GM19452 (cell line): ENCODE results near the gene SFTPA1.
"Not testable (repeated sequence)": the region's sequence is repeated elsewhere in the genome, so short reads cannot be mapped to it uniquely, and the experiment has no call there.

Experiments
- ATAC-seq: cut with Tn5 transposase; IDR thresholded peaks from one replicate; pipeline ENCODE4 v1.9.1; 2021; ENCODE audit not compliant: unreplicated experiment

Gene SFTPA1

GRCh38 chr10:79610601-79611191, at the start of gene SFTPA1:
Gene SFTPA1, plus strand, starts transcription at chr10:79610939. Its CDS starts 887 bp downstream, at chr10:79611826.
- no peak for ATAC-seq

- ATAC-seq, result no peak
Measured at GRCh38 chr10:79561257-79561656, 49.5 kb upstream of the SFTPA1 start.

- peak; percentile 72 for ATAC-seq
Measured at GRCh38 chr10:79562135-79562756, 48.5 kb upstream of the SFTPA1 start.

GRCh38 chr10:79563426-79563825, 47.3 kb upstream of the SFTPA1 start:
- no peak for ATAC-seq

- not testable (repeated sequence) for ATAC-seq
Measured at GRCh38 chr10:79570624-79571023, 40.1 kb upstream of the SFTPA1 start.

GRCh38 chr10:79579361-79579760, 31.4 kb upstream of the SFTPA1 start:
- ATAC-seq, result no peak

- ATAC-seq, result no peak
Measured at GRCh38 chr10:79581044-79581443, 29.7 kb upstream of the SFTPA1 start.

- no peak for ATAC-seq
Measured at GRCh38 chr10:79582096-79582495, 28.6 kb upstream of the SFTPA1 start.

- not testable (repeated sequence) for ATAC-seq
Measured at GRCh38 chr10:79582954-79583353, 27.8 kb upstream of the SFTPA1 start.

GRCh38 chr10:79583488-79584024, 27.2 kb upstream of the SFTPA1 start:
- ATAC-seq, result no peak

GRCh38 chr10:79585870-79586527, 24.7 kb upstream of the SFTPA1 start:
- ATAC-seq, result no peak

- ATAC-seq, result no peak
Measured at GRCh38 chr10:79586933-79587332, 23.8 kb upstream of the SFTPA1 start.

- no peak for ATAC-seq
Measured at GRCh38 chr10:79588800-79589199, 21.9 kb upstream of the SFTPA1 start.

GRCh38 chr10:79593377-79593776, 17.4 kb upstream of the SFTPA1 start:
- no peak for ATAC-seq

GRCh38 chr10:79594565-79594964, 16.2 kb upstream of the SFTPA1 start:
- not testable (repeated sequence) for ATAC-seq

- no peak for ATAC-seq
Measured at GRCh38 chr10:79595510-79595909, 15.2 kb upstream of the SFTPA1 start.

GRCh38 chr10:79599644-79600043, 11.1 kb upstream of the SFTPA1 start:
- not testable (repeated sequence) for ATAC-seq

GRCh38 chr10:79601939-79602338, 8.8 kb upstream of the SFTPA1 start:
- ATAC-seq, result no peak

GRCh38 chr10:79602953-79603352, 7.8 kb upstream of the SFTPA1 start:
- no peak for ATAC-seq

GRCh38 chr10:79604294-79604693, 6.4 kb upstream of the SFTPA1 start:
- ATAC-seq, result no peak

GRCh38 chr10:79605308-79605707, 5.4 kb upstream of the SFTPA1 start:
- no peak for ATAC-seq
